PC-9 (cell line): ENCODE results near the gene RASSF10. TPM values are rescaled to one million over a fixed set of nuclear protein-coding genes. Genes with fewer than 3 reads are reported as not detected.

Experiments
- BruUV-seq: library from RNA; stranded (reverse); fragments of 400-500 nt; replicated peaks from 2 replicates; lab custom pipeline; 2021; lab: Mats Ljungman, UMichigan
- CTCF ChIA-PET: fragments of 300-600 bp; sonication (Branson Sonifier 250); formaldehyde crosslinking; loops from one replicate; lab custom pipeline; 2022; ENCODE audit warnings: antibody characterized with exemption; lab: Charles Lee
- POLR2A ChIA-PET: fragments of 300-600 bp; sonication (Branson Sonifier 250); formaldehyde crosslinking; loops from one replicate; lab custom pipeline; 2022; ENCODE audit warnings: antibody characterized with exemption; ENCODE audit not compliant: unreplicated experiment; lab: Charles Lee
- DNase-seq, 2 experiments: peaks; one replicate each; pipeline versions ENCODE4 v3.0.0 to v3.0.0-alpha.2; 2015 to 2022; ENCODE audit warnings: mixed read lengths in 1 of 2
- H2AFZ ChIP-seq: fragments of 200-600 bp; sonication (generic); 2 replicates; pipeline ENCODE4 v1.8.1; 2017; ENCODE audit warnings: antibody characterized with exemption
- H3F3A ChIP-seq: fragments of 200-600 bp; sonication (generic); 2 replicates; pipeline ENCODE4 v1.8.1; 2017; ENCODE audit warnings: antibody characterized with exemption, mild to moderate bottlenecking, low read depth; ENCODE audit not compliant: insufficient read depth
- H3K27ac ChIP-seq: fragments of 200-600 bp; sonication (generic); 2 replicates; pipeline ENCODE4 v1.6.1; 2016; ENCODE audit warnings: mixed run types
- H3K27me3 ChIP-seq: fragments of 200-600 bp; sonication (generic); 2 replicates; pipeline ENCODE4 v1.6.1; 2016; ENCODE audit warnings: low read depth, mixed run types; ENCODE audit not compliant: insufficient read depth
- H3K36me3 ChIP-seq: fragments of 200-600 bp; sonication (generic); 2 replicates; pipeline ENCODE4 v1.6.1; 2016; ENCODE audit warnings: low read depth, mixed run types
- H3K4me1 ChIP-seq: fragments of 200-600 bp; sonication (generic); replicated peaks from 2 replicates; pipeline ENCODE4 v1.6.1; 2016; ENCODE audit warnings: mixed run types; ENCODE audit not compliant: insufficient read depth
- H3K4me2 ChIP-seq: fragments of 200-600 bp; sonication (generic); 2 replicates; pipeline ENCODE4 v1.6.1; 2017; ENCODE audit warnings: mixed run types
- H3K4me3 ChIP-seq: fragments of 200-600 bp; sonication (generic); 2 replicates; pipeline ENCODE4 v1.6.1; 2016; ENCODE audit warnings: mixed run types
- H3K79me2 ChIP-seq: fragments of 200-600 bp; sonication (generic); 2 replicates; pipeline ENCODE4 v1.6.1; 2017; ENCODE audit warnings: low read depth, mixed run types
- H3K9me2 ChIP-seq: fragments of 200-600 bp; sonication (generic); 2 replicates; pipeline ENCODE4 v1.8.1; 2017; ENCODE audit warnings: mild to moderate bottlenecking; ENCODE audit not compliant: insufficient read depth
- H3K9me3 ChIP-seq: fragments of 200-600 bp; sonication (generic); 2 replicates; pipeline ENCODE4 v1.8.1; 2016; ENCODE audit warnings: low read depth; ENCODE audit not compliant: insufficient read depth
- H4K20me1 ChIP-seq: fragments of 200-600 bp; sonication (generic); 2 replicates; pipeline ENCODE4 v1.8.1; 2017; ENCODE audit not compliant: insufficient read depth
- CTCF ChIP-seq: fragments of 200-600 bp; sonication (generic); conservative IDR thresholded peaks from 2 replicates; pipeline ENCODE4 v1.6.1; 2017; ENCODE audit warnings: mixed run types, antibody characterized with exemption, mild to moderate bottlenecking, moderate library complexity
- EZH2 ChIP-seq: fragments of 200-600 bp; sonication (generic); IDR thresholded peaks from 2 replicates; pipeline ENCODE4 v1.8.0; 2017; ENCODE audit warnings: antibody characterized with exemption, low read depth
- intact Hi-C: fragments of 100-400 bp; cut with micrococcal nuclease; formaldehyde crosslinking; loops from one replicate; pipeline ENCODE4 v1.10.0; 2022; ENCODE audit not compliant: unreplicated experiment
- total RNA-seq: library from RNA; stranded (reverse); gene quantifications from 2 replicates; pipeline ENCODE4 v1.2.3, GENCODE V29; 2021

RASSF10 gene
- total RNA-seq, 1 experiment from 2014 or later: 0.35 TPM

- intact Hi-C loops: no loop called here
- no peak for DNase-seq
- H3K36me3 ChIP-seq: no peaks in the 10 kb centered on the region
- BruUV-seq: no TSS peak
- no peaks in the 10 kb centered on the region for H3K9me2 ChIP-seq
- no peak overlapping the region for H3K4me3 ChIP-seq
- peaks cover 2% of the 10 kb centered on the region; the same call in 1 of the 2 replicates for H3F3A ChIP-seq
- H3K79me2 ChIP-seq: no peaks in the 10 kb centered on the region
- no peak overlapping the region for H2AFZ ChIP-seq
- no peaks in the 10 kb centered on the region for H4K20me1 ChIP-seq
- TF ChIP-seq CTCF: no peak
- TF ChIP-seq EZH2: no peak
- no peaks in the 10 kb centered on the region for H3K27me3 ChIP-seq
- ChIA-PET CTCF (no interaction called here), POLR2A (no interaction called here)
- no peak overlapping the region for H3K27ac ChIP-seq
- H3K4me1 ChIP-seq: peaks cover 13% of the 10 kb centered on the region
- H3K9me3 ChIP-seq: no peaks in the 10 kb centered on the region
- H3K4me2 ChIP-seq: no peak overlapping the region
Observed at GRCh38 chr11:12998336-12998735, 10.8 kb upstream of the RASSF10 start.

- Histone ChIP-seq H3K9me2 (no peaks in the 10 kb centered on the region), H3F3A (no peaks in the 10 kb centered on the region), H2AFZ (no peak overlapping the region), H4K20me1 (no peaks in the 10 kb centered on the region), H3K4me2 (no peak overlapping the region), H3K36me3 (no peaks in the 10 kb centered on the region), H3K4me1 (peaks cover 1% of the 10 kb centered on the region), H3K27ac (no peak overlapping the region), H3K9me3 (no peaks in the 10 kb centered on the region), H3K27me3 (no peaks in the 10 kb centered on the region), H3K4me3 (no peak overlapping the region), H3K79me2 (no peaks in the 10 kb centered on the region)
- ChIA-PET CTCF (no interaction called here), POLR2A (no interaction called here)
- no TSS peak for BruUV-seq
- intact Hi-C loops: no loop called here
- TF ChIP-seq CTCF: no peak
- TF ChIP-seq EZH2: no peak
- DNase-seq: no peak
Observed at GRCh38 chr11:12999597-12999996, 9.5 kb upstream of the RASSF10 start.

GRCh38 chr11:13000116-13000515 lies 9.0 kb upstream of the RASSF10 start:
- Histone ChIP-seq H2AFZ (no peak overlapping the region), H3K36me3 (no peaks in the 10 kb centered on the region), H3K9me2 (no peaks in the 10 kb centered on the region), H3F3A (no peaks in the 10 kb centered on the region), H3K4me2 (no peak overlapping the region), H3K4me1 (no peaks in the 10 kb centered on the region), H3K4me3 (no peak overlapping the region), H3K27me3 (no peaks in the 10 kb centered on the region), H3K9me3 (no peaks in the 10 kb centered on the region), H3K79me2 (no peaks in the 10 kb centered on the region), H4K20me1 (no peaks in the 10 kb centered on the region), H3K27ac (no peak overlapping the region)
- CTCF ChIA-PET: no interaction called here
- TF ChIP-seq CTCF: no peak
- TF ChIP-seq EZH2: no peak
- POLR2A ChIA-PET: no interaction called here
- no TSS peak for BruUV-seq
- DNase-seq: no peak
- intact Hi-C loops: no loop called here
